Activated effector memory CD4-positive, alpha-beta T cell treated with Interleukin-2 at 50 U/mL for 16 hours (primary cell): ENCODE data around the gene NPBWR2.
"Not testable (repeated sequence)": the region's sequence is repeated elsewhere in the genome, so short reads cannot be mapped to it uniquely, and the experiment has no call there.

Experiments
- DNase-seq: peaks from one replicate; pipeline ENCODE4 v3.0.0-alpha.2; 2020

NPBWR2 gene

DNA sequence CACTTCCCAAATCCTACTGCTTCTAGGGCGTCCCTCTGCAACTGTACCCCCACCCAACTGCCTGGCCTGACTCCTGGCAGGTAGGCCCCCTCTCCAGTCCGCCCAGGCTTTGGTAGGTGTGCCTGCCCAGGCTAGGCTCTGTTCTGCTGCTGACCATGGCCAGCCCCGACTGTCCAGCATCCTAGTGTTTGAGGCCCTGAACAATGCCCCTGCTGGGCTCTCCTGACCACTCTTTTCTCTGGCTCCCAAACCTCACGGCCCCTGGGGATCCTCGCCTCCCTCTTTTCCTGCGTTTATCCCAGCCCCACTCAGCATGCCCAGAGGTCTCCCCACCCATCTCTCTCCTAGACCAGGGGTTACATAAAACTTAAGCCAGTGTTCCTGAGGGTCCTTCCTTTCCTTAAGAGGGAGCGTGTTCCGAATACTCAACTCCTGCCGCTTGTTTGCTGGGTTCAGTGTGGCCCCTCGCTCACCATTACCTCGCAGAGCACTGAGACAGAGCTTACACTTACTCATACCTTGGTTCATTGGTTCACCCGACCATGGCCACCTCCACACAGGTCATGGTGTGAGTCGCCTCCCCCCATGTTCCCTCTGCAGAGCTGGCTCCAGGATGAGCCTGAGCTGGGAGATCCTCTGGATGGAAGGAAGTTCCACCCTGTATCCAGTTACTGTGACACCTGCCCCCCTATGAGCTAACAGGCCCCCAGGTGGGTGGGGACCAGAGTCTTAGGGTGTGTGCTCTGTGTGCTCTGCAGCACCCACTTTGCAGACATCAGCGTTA is 35.8 kb upstream of the NPBWR2 start:
- no peak for DNase-seq

GRCh38 chr20:64142590-64142989 is 35.2 kb upstream of the NPBWR2 start:
- no peak for DNase-seq

DNA sequence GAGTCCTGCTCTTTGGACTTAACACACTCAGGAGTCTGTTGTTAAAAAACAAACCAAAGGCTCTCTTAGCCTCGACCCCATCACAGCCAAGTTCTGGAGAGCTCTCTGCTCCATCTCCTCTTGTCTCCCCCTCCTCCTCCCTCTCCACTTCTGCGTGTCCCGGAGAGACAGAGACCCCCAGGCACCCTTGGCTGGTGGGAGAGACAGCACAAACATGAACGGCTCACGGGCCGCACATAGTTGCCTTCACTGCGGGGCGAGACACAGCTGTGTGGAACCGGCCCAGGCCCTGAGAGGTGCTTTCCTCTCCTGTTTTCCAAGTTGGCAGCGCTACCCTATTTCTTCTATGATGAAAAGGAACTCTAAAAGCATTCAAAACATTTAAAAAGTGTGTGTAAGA is 33.6 kb upstream of the NPBWR2 start:
- no peak for DNase-seq

DNA sequence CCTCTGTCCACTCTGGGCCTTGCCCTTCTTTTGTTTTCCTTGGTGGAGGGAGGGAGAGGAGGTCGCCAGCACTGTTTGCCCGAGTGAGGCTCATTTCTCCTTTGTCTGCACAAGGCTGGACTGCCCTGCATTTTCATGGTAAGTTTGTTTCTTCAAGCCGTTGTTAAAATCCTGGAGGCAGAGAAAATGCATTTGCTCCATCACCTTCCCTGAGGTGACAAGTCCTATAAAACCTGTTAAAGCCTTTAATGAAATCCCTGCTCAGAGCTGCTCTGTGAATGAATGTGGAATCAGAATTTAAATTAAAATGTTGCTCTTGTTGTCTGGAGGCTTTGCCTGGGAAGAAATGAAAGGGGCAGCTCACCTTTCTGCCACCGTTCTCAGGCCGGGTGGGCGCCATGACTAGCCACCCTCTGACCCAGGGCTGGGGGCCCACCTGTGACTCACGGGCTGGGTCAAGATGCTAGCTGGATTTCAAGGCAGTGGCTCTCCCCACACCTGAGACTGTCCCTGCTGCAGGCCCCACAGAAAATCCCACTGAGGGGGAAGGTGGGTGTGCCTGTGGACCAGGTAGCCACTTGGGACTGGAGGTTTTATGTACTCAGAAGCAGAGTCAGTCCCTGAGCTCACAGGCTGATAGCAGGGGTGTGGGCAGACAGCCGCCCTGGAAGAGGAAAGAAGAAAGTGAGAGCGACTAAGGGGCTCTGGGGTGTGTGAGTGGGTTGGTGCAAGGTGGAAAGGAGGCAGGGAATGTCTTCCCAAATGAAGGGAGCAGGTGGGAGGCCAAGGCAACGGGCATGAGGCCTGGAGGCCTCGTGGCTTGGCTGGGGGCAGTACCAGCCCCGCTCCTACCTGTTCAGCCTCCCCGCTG is 32.9 kb upstream of the NPBWR2 start:
- no peak for DNase-seq

DNA sequence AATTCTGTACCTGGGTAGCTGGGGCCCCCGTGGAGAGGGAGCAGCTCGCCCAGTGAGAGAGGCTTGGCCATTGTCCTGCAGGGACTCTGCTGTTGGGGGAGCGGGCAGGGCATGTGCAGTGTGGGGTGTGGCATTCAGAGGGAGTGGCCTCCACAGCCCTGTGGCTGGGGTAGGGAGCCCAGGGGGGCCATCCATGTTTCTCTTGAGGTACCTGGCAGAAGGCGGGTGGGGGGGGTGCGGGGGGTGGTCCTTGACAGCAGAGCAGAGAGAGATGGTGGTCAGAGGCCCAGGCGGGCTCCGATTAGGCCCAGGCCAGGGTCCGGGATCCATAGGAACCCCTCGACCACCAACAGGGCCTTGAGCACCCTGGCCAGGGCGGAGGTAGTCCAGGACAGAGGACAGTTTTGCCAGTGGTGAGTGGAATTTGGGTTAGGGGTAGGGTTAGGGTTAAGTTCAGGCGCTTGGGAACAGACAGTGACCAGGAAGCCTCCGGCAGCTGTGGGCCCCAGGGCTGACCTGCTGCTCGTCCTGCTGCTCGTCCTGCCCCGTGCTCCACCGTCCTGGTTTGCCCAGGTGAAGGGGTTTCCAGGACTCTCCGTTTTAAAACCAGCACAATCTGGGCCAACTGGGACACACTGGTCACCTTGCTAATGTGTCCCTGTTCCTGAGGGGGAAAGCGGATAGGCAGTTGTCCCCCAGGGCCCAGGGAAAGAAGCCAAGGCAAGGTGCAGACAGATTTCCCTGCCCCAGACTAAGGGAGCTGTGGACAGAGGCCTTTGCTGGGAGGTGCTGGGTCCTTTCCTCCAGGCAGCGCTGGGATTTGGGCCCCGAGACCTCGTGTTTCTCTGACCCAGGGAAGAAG is 32.1 kb upstream of the NPBWR2 start:
- DNase-seq = no peak

DNA sequence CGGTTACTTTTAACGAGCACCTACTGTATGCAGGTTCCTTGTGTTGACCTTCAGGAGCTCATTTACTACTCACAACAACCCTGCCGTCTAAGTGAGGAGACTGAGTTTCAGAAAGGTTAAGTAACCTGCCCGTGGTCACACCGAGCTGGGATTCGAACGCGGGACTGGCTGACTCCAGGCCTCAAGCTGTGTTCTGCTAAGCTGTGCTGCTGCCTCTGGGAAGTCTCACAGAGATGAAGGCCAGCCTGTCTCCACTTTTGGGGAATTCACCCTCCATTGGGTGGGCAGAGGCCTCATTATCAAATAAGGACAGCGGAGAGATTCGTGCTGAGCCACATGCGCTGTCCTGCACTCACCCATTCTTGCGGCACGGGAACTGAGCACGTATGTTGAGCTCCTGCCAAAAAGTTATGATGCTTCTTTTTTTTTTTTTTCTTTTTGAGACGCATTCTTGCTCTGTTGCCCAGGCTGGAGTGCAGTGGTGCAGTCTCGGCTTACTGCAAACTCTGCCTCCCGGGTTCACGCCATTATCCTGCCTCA is 31.0 kb upstream of the NPBWR2 start:
- no peak for DNase-seq

DNA sequence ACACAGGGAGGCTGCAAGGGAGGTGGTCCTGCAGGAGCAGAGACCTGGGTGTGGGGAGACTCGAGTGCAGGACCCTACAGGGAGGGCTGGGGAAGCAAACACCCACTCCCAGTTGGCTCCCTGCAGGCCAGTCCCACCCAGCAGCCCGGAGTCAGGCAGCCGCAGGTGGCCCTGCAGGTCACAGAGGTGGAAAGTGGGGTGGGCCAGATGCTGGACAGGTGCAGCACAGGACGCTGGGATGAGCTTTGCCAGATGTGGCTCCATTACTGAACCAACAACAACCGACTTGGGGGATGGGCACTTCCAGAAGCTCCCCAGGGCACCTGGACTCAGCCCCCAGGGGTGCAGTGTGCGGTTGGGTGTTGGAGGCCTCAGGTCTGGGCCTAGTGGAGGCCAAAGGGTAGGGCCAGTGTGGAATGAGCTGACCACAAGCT is 30.2 kb upstream of the NPBWR2 start:
- no peak for DNase-seq

DNA sequence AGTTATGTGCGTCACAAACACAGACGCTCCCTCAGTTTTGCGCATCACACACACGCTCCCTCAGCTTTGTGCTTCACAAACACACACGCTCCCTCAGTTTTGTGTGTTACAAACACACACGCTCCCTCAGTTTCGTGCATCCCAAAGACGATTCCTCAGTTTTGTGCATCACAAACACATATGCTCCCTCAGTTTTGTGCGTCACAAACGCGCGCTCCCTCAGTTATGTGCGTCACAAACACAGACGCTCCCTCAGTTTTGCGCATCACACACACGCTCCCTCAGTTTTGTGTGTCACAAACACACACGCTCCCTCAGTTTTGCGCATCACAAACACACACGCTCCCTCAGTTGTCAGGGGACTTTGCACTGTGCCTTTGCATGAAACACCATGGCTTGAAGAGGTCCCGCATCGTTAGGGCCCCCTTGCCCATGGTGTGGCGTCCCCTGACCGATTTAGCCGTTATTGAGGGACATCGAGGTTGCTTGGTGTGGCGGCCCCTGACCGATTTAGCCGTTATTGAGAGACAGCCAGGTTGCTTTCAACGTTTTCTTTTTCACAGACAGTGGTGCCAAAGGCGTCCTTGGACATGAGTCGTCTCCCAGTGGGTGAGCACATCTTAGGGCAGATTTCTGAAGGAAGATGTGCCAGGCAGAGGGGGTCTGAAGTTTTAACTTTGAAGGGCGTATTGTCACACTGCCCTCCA is 28.8 kb upstream of the NPBWR2 start:
- DNase-seq = no peak

DNA sequence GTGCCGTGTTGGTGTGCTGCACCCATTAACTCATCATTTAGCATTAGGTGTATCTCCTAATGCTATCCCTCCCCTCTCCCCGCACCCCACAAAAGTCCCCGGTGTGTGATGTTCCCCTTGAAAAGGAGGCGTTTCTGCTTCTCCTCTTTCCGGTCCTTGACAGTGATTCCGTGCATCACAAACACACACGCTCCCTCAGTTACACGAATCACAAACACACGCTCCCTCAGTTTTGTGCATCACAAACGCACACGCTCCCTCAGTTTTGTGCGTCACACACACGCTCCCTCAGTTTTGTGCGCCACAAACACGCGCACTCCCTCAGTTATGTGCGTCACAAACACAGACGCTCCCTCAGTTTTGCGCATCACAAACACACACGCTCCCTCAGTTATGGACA is 27.4 kb upstream of the NPBWR2 start:
- not testable (repeated sequence) for DNase-seq

GRCh38 chr20:64133951-64134407 is 26.6 kb upstream of the NPBWR2 start:
- no peak for DNase-seq

- no peak for DNase-seq
Measured at GRCh38 chr20:64131406-64131805, 24.0 kb upstream of the NPBWR2 start.

- DNase-seq = no peak
Measured at GRCh38 chr20:64130876-64131275, 23.5 kb upstream of the NPBWR2 start.

DNA sequence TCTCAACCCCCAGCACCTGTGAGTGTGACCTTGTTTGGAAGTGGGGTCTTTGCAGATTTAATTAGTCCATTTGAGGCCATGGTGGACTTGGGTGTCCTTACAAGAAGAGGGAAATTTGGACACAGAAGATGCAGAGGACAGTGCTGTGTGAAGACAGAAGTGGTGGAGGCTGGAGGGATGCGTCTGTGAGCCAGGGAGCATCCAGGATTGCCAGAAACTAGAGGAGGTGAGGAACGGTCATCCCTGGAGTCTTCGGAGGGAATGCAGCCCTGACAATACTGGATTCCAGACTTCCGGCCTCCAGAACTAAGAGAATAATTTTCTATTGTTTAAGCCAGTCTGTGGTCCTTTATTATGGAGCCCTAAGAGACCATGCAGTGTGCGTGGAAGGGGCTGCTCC is 22.9 kb upstream of the NPBWR2 start:
- no peak for DNase-seq

GRCh38 chr20:64129146-64129782 is 21.9 kb upstream of the NPBWR2 start:
- DNase-seq = no peak

GRCh38 chr20:64123517-64123916 is 16.2 kb upstream of the NPBWR2 start:
- not testable (repeated sequence) for DNase-seq

- DNase-seq = not testable (repeated sequence)
Measured at GRCh38 chr20:64122927-64123326, 15.6 kb upstream of the NPBWR2 start.

DNA sequence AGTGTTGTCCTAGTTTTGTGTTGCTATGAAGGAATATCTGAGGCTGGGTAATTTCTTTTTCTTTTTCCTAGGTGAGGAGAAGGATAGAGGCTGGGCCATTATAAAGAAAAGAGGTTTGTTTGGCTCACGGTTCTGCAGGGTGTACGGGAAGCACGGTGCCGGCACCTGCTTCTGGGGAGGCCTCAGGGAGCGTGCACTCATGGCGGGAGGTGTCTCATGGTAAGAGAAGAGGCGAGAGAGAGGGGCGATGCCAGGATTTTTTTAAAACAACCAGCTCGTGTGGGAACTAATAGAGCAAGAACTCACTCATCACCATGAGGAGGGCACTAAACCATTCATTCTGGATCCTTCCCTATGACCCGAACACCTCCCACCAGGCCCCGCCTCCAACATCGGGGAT is 14.2 kb upstream of the NPBWR2 start:
- no peak for DNase-seq

- no peak for DNase-seq
Measured at GRCh38 chr20:64119681-64120341, 12.4 kb upstream of the NPBWR2 start.

DNA sequence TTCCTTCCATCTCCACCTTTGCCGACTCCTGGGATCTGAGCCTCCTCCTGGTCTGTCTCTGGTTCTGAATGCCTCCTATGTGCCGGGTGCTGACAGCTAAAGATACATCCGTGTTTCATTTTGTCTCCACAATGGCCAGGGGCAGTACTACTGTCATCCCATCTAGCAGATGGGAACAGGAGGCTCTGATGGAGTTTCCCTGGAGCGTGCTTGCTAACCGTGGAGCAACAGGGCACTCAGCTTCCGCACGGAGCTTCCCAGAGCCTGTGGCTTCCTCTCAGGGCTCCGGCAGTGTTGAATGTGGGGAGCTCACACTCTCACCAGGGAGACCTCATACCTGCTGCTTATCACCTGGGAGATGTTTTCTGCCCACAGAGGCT is 11.9 kb upstream of the NPBWR2 start:
- no peak for DNase-seq

GRCh38 chr20:64117432-64117777 is 10.0 kb upstream of the NPBWR2 start:
- DNase-seq = not testable (repeated sequence)
